Liver (tissue), 9 donors: ENCODE results near the gene NTM. TPM values are rescaled to one million over a fixed set of nuclear protein-coding genes. Genes with fewer than 3 reads are reported as not detected.

Experiments
- DNase-seq: peaks from one replicate; pipeline ENCODE4 v3.0.0-alpha.2; 2017; ENCODE audit warnings: low spot score
- H3K27ac ChIP-seq, 2 donors: one replicate each; pipeline ENCODE4 v1.7.0; 2013; ENCODE audit warnings: inconsistent platforms in 2 of 2, low read length in 2 of 2, control low read depth in 1 of 2, low read depth in 1 of 2, mild to moderate bottlenecking in 1 of 2
- H3K27me3 ChIP-seq, 4 donors: one replicate each; pipeline versions ENCODE4 v1.6.1 to v1.7.0; 2013; ENCODE audit warnings: low read length in 3 of 4, inconsistent platforms in 1 of 4, mild to moderate bottlenecking in 1 of 4, moderate library complexity in 1 of 4; ENCODE audit not compliant: control insufficient read depth in 4 of 4, insufficient read depth in 4 of 4
- H3K36me3 ChIP-seq, 4 donors: one replicate each; pipeline versions ENCODE4 v1.6.1 to v1.7.0; 2013; ENCODE audit warnings: low read length in 3 of 4, mild to moderate bottlenecking in 3 of 4, low read depth in 1 of 4, moderate library complexity in 1 of 4; ENCODE audit not compliant: control insufficient read depth in 4 of 4, insufficient read depth in 3 of 4
- H3K4me1 ChIP-seq, 4 donors: one replicate each; pipeline versions ENCODE4 v1.6.1 to v1.7.0; 2013; ENCODE audit warnings: low read length in 3 of 4, mild to moderate bottlenecking in 3 of 4, moderate library complexity in 1 of 4; ENCODE audit not compliant: control insufficient read depth in 4 of 4, insufficient read depth in 4 of 4
- H3K4me3 ChIP-seq, 3 donors: one replicate each; pipeline versions ENCODE4 v1.6.1 to v1.7.0; 2013; ENCODE audit warnings: low read length in 3 of 3, control low read depth in 1 of 3, low read depth in 1 of 3, mild to moderate bottlenecking in 1 of 3
- H3K9ac ChIP-seq, 2 donors: one replicate each; pipeline ENCODE4 v1.7.0; 2013; ENCODE audit warnings: low read length in 2 of 2, mild to moderate bottlenecking in 2 of 2, moderate library complexity in 2 of 2, control low read depth in 1 of 2, low read depth in 1 of 2
- H3K9me3 ChIP-seq, 4 donors: one replicate each; pipeline versions ENCODE4 v1.6.1 to v1.7.0; 2013; ENCODE audit warnings: low read length in 3 of 4; ENCODE audit not compliant: control insufficient read depth in 4 of 4
- ATF3 ChIP-seq: IDR thresholded peaks from 2 replicates; pipeline ENCODE4 v1.6.1; 2016; ENCODE audit warnings: antibody characterized with exemption
- CTCF ChIP-seq: fragments of 150-350 bp; IDR thresholded peaks from 2 replicates; pipeline ENCODE4 v1.5.1; 2017; ENCODE audit warnings: improper control_type of control experiment, low read depth, low read length; ENCODE audit not compliant: missing input control
- EGR1 ChIP-seq, 2 donors: IDR thresholded peaks; 2 replicates each; pipeline ENCODE4 v1.6.1; 2016 to 2018; ENCODE audit warnings: antibody characterized with exemption in 2 of 2, low read depth in 2 of 2
- FOXA1 ChIP-seq: IDR thresholded peaks from 2 replicates; pipeline ENCODE4 v1.6.1; 2016; ENCODE audit warnings: antibody characterized with exemption
- FOXA2 ChIP-seq: IDR thresholded peaks from 2 replicates; pipeline ENCODE4 v1.6.1; 2016; ENCODE audit warnings: antibody characterized with exemption
- GABPA ChIP-seq, 2 donors: IDR thresholded peaks in 1 of 2; conservative IDR thresholded peaks in 1 of 2; 2 replicates each; pipeline ENCODE4 v1.6.1; 2016; ENCODE audit warnings: antibody characterized with exemption in 2 of 2, mild to moderate bottlenecking in 1 of 2, moderate library complexity in 1 of 2
- HNF4A ChIP-seq, 2 donors: conservative IDR thresholded peaks; 2 replicates each; pipeline ENCODE4 v1.6.1; 2016; ENCODE audit warnings: antibody characterized with exemption in 2 of 2, mild to moderate bottlenecking in 2 of 2
- HNF4G ChIP-seq: IDR thresholded peaks from 2 replicates; pipeline ENCODE4 v1.6.1; 2016; ENCODE audit warnings: antibody characterized with exemption
- JUND ChIP-seq, 2 donors: IDR thresholded peaks; 2 replicates each; pipeline ENCODE4 v1.6.1; 2016; ENCODE audit warnings: antibody characterized with exemption in 2 of 2
- MAX ChIP-seq: IDR thresholded peaks from 2 replicates; pipeline ENCODE4 v1.6.1; 2016; ENCODE audit warnings: antibody characterized with exemption
- NR2F2 ChIP-seq: IDR thresholded peaks from 2 replicates; pipeline ENCODE4 v1.6.1; 2016; ENCODE audit warnings: antibody characterized with exemption
- RAD21 ChIP-seq, 2 donors: IDR thresholded peaks; 2 replicates each; pipeline ENCODE4 v1.6.1; 2016; ENCODE audit warnings: antibody characterized with exemption in 2 of 2, mild to moderate bottlenecking in 2 of 2
- REST ChIP-seq: IDR thresholded peaks from 2 replicates; pipeline ENCODE4 v1.6.1; 2016; ENCODE audit warnings: antibody characterized with exemption, mild to moderate bottlenecking
- RXRA ChIP-seq, 2 donors: IDR thresholded peaks; 2 replicates each; pipeline ENCODE4 v1.6.1; 2017 to 2018; ENCODE audit warnings: antibody characterized with exemption in 2 of 2, mild to moderate bottlenecking in 1 of 2
- SP1 ChIP-seq: IDR thresholded peaks from 2 replicates; pipeline ENCODE4 v1.6.1; 2018; ENCODE audit warnings: antibody characterized with exemption, mild to moderate bottlenecking
- TAF1 ChIP-seq: conservative IDR thresholded peaks from 2 replicates; pipeline ENCODE4 v1.6.1; 2016; ENCODE audit warnings: antibody characterized with exemption, mild to moderate bottlenecking
- YY1 ChIP-seq: IDR thresholded peaks from 2 replicates; pipeline ENCODE4 v1.6.1; 2016; ENCODE audit warnings: antibody characterized with exemption, mild to moderate bottlenecking
- ZBTB33 ChIP-seq: IDR thresholded peaks from 2 replicates; pipeline ENCODE4 v1.6.1; 2016; ENCODE audit warnings: antibody characterized with exemption
- WGBS: extraction: QIAGEN DNeasy Blood & Tissue Kit; methylation state at CpG from one replicate; pipeline ENCODE4 v1.1.7; 2013; 5-methylcytosine and 5-hydroxymethylcytosine counted together
- polyA plus RNA-seq, 2 donors: library from polyadenylated mRNA; stranded (reverse) in 1 of 2; unstranded in 1 of 2; fragments of 200-250 nt in 1 of 2; fragments of >200 nt in 1 of 2; fragmentation: Nextera tagmentation in 1 of 2; extraction: Ambion mirVana in 1 of 2; gene quantifications; one replicate each; pipeline versions ENCODE4 v1.2.1 to v1.2.3, GENCODE V29; 2013 to 2015
- total RNA-seq, 2 donors: library from RNA; depleted of rRNA; stranded (reverse); fragments of >200 nt; gene quantifications; one replicate each; pipeline ENCODE4 v1.2.3, GENCODE V29; 2014
- donor health status: healthy.
- donor health status: healthy.
- donor health status: healthy.
- donor health status: healthy.
- donor health status: healthy.

Gene NTM
- total and polyA plus RNA-seq, 4 donors: 0.08 to 1.1 (median 0.08) TPM; not detected in 1

GRCh38 chr11:132035766-132036165 lies 665.4 kb downstream of the NTM start:
- no peak for DNase-seq
- Histone ChIP-seq H3K9me3 (no peaks in the 10 kb centered on the region), H3K27me3 (no peaks in the 10 kb centered on the region), H3K4me1 (no peaks in the 10 kb centered on the region), H3K36me3 (no peaks in the 10 kb centered on the region), H3K9ac (no peak overlapping the region), H3K4me3 (no peak overlapping the region), H3K27ac (no peak overlapping the region)
- WGBS: 68% methylated on average over 4 of the region's 4 CpGs
- TF ChIP-seq HNF4A (conservative IDR thresholded peaks at IDR 0.05) (no peak), FOXA1 (no peak), GABPA (IDR thresholded peaks at IDR 0.05 in 1 of 2, conservative IDR thresholded peaks at IDR 0.05 in 1 of 2) (no peak), REST (no peak), TAF1 (no peak), ATF3 (no peak), MAX (no peak), YY1 (no peak), NR2F2 (no peak), HNF4G (no peak), SP1 (no peak), RXRA (IDR thresholded peaks at IDR 0.05) (no peak), FOXA2 (no peak), EGR1 (IDR thresholded peaks at IDR 0.05; ENCODE audit: low read depth in 2 of 2) (no peak), RAD21 (IDR thresholded peaks at IDR 0.05) (no peak), CTCF (no peak), ZBTB33 (no peak), JUND (IDR thresholded peaks at IDR 0.05) (no peak)

GRCh38 chr11:132036220-132036619 lies 665.8 kb downstream of the NTM start:
- 84% methylated on average over 2 of the region's 2 CpGs for WGBS
- no peak for DNase-seq
- TF ChIP-seq MAX (no peak), REST (no peak), JUND (IDR thresholded peaks at IDR 0.05) (no peak), FOXA1 (no peak), CTCF (no peak), HNF4G (no peak), TAF1 (no peak), GABPA (IDR thresholded peaks at IDR 0.05 in 1 of 2, conservative IDR thresholded peaks at IDR 0.05 in 1 of 2) (no peak), FOXA2 (no peak), SP1 (no peak), YY1 (no peak), RAD21 (IDR thresholded peaks at IDR 0.05) (no peak), EGR1 (IDR thresholded peaks at IDR 0.05; ENCODE audit: low read depth in 2 of 2) (no peak)

More at GRCh38 chr11:132036220-132036619, 665.8 kb downstream of the NTM start:
- Histone ChIP-seq H3K9ac (no peak overlapping the region), H3K27me3 (no peaks in the 10 kb centered on the region), H3K4me1 (no peaks in the 10 kb centered on the region), H3K36me3 (no peaks in the 10 kb centered on the region), H3K27ac (no peak overlapping the region), H3K4me3 (no peak overlapping the region), H3K9me3 (no peaks in the 10 kb centered on the region)
